IPS-15b (cell line): ENCODE results near the gene OARD1.

Source experiments
- H3K27me3 ChIP-seq: one replicate; pipeline ENCODE4 v1.6.1; 2013; ENCODE audit warnings: low read length; ENCODE audit not compliant: control insufficient read depth, insufficient read depth
- H3K36me3 ChIP-seq: one replicate; pipeline ENCODE4 v1.6.1; 2013; ENCODE audit warnings: low read length; ENCODE audit not compliant: control insufficient read depth, insufficient read depth
- H3K4me1 ChIP-seq: one replicate; pipeline ENCODE4 v1.6.1; 2013; ENCODE audit warnings: mild to moderate bottlenecking, low read length; ENCODE audit not compliant: control insufficient read depth, insufficient read depth
- H3K4me3 ChIP-seq: one replicate; pipeline ENCODE4 v1.5.1; 2013; ENCODE audit warnings: low read depth, low read length
- H3K9ac ChIP-seq: one replicate; pipeline ENCODE4 v1.6.1; 2013; ENCODE audit warnings: low read depth, mild to moderate bottlenecking, low read length
- H3K9me3 ChIP-seq: one replicate; pipeline ENCODE4 v1.6.1; 2013; ENCODE audit warnings: mild to moderate bottlenecking, low read length; ENCODE audit not compliant: control insufficient read depth, insufficient read depth

Gene OARD1

DNA sequence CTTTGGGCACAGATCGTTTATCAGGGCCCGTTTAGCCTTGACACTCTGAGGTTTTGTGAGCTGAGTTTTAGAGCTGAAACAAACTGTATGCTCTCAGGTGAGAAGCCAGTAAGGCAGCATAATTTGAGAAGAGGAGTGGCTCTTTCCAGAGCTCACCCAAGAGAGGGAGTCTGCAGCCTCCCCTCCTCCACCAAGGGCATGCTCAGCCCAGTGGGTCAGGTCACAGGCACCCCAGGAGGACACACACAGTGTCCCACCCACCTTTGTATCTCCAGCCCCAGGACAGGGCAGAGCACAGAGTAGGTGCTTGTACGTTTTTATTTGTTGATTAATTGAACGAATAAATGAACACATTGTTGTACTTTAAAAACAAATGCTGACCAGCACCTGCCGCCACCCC lies 26.5 kb downstream of the OARD1 start:
- H3K9ac ChIP-seq: no peak overlapping the region
- no peak overlapping the region for H3K4me3 ChIP-seq
- H3K4me1 ChIP-seq: peaks cover 3% of the 10 kb centered on the region
- H3K36me3 ChIP-seq: no peaks in the 10 kb centered on the region
- H3K9me3 ChIP-seq: no peaks in the 10 kb centered on the region
- H3K27me3 ChIP-seq: no peaks in the 10 kb centered on the region

- Histone ChIP-seq H3K9me3 (no peaks in the 10 kb centered on the region), H3K36me3 (no peaks in the 10 kb centered on the region), H3K9ac (no peak overlapping the region), H3K4me3 (no peak overlapping the region), H3K4me1 (peaks cover 3% of the 10 kb centered on the region), H3K27me3 (no peaks in the 10 kb centered on the region)
These were observed 29.0 kb downstream of the OARD1 start for GRCh38 chr6:41043151-41043550.

- no peaks in the 10 kb centered on the region for H3K36me3 ChIP-seq
- peaks cover 3% of the 10 kb centered on the region for H3K4me1 ChIP-seq
- H3K27me3 ChIP-seq: no peaks in the 10 kb centered on the region
- no peak within 1 kb of the TSS for H3K4me3 ChIP-seq
- no peaks in the 10 kb centered on the region for H3K9me3 ChIP-seq
- H3K9ac ChIP-seq: no peak within 1 kb of the TSS
These were observed 29.7 kb downstream of the OARD1 start, which contains the start of gene TSPO2 for GRCh38 chr6:41042226-41043055. Gene TSPO2, plus strand, starts transcription at chr6:41042467. Its CDS starts 519 bp downstream, at chr6:41042986.

- no peak overlapping the region for H3K4me3 ChIP-seq
- no peak overlapping the region for H3K9ac ChIP-seq
- H3K4me1 ChIP-seq: peaks cover 3% of the 10 kb centered on the region
- H3K9me3 ChIP-seq: no peaks in the 10 kb centered on the region
- no peaks in the 10 kb centered on the region for H3K36me3 ChIP-seq
- no peaks in the 10 kb centered on the region for H3K27me3 ChIP-seq
These were observed 31.1 kb downstream of the OARD1 start for GRCh38 chr6:41040940-41041536.

- H3K27me3 ChIP-seq: no peaks in the 10 kb centered on the region
- H3K9me3 ChIP-seq: no peaks in the 10 kb centered on the region
- H3K9ac ChIP-seq: no peak overlapping the region
- no peaks in the 10 kb centered on the region for H3K4me1 ChIP-seq
- H3K4me3 ChIP-seq: no peak overlapping the region
- H3K36me3 ChIP-seq: no peaks in the 10 kb centered on the region
These were observed 31.8 kb downstream of the OARD1 start for GRCh38 chr6:41040101-41040939.

DNA sequence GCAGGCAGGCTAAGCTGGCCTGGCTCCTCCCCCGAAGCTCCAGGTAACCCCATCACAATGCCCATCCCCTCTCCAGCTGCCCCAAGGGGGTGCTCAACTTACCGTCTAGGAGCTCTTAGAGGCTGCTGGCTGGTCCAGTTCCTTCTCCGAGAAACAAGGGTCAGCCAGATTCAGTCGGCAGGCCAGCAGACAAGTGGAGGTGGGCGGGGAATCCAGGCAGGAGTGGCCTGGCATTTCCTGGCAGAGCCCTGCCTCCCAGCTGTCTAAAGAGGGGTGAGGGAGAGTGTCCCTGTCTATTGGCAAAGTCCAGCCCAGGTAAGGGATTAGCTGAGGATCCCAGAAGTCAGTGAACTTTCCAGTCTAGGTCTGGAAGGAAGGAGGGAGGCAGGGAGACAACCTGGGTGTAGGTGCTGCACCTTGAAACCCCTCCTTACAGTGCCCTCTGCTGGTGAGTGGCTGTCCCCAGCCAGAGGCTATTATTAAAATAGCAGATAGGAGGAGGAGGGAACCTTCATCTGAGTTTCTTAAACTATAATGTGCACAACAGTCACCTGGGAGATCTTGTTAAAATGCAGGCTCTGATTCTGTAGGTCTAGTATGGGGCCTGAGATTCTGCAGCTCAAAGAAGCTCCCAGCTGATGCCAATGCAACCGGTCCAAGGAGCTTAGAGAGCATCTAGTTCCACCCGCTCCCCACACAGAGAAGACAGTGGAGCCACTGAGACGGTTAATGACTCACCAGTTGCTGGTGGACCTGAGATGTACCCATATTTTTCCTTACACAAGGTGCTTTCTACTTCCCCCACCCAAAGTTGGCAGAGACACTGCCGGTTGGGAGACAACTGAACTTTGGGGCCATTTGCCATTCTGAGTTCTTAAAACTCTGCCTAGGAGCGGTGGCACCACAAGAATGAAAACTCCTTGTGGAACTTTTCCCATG lies 32.8 kb downstream of the OARD1 start, which contains the start of gene UNC5CL:
Gene UNC5CL, minus strand, starts transcription at position 162 of the 939 bp plus-strand sequence. CDS start 4,147 bp downstream, outside the sequence.
- H3K4me1 ChIP-seq: no peaks in the 10 kb centered on the region

GRCh38 chr6:41038205-41038604 lies 34.0 kb downstream of the OARD1 start:
- Histone ChIP-seq H3K9me3 (no peaks in the 10 kb centered on the region), H3K27me3 (no peaks in the 10 kb centered on the region), H3K36me3 (no peaks in the 10 kb centered on the region), H3K4me3 (no peak overlapping the region), H3K9ac (no peak overlapping the region), H3K4me1 (no peaks in the 10 kb centered on the region)

More for the DNA sequence above, 32.8 kb downstream of the OARD1 start, which contains the start of gene UNC5CL:
- Histone ChIP-seq H3K9ac (no peak within 1 kb of the TSS), H3K9me3 (no peaks in the 10 kb centered on the region), H3K36me3 (no peaks in the 10 kb centered on the region), H3K4me3 (no peak within 1 kb of the TSS), H3K27me3 (no peaks in the 10 kb centered on the region)

DNA sequence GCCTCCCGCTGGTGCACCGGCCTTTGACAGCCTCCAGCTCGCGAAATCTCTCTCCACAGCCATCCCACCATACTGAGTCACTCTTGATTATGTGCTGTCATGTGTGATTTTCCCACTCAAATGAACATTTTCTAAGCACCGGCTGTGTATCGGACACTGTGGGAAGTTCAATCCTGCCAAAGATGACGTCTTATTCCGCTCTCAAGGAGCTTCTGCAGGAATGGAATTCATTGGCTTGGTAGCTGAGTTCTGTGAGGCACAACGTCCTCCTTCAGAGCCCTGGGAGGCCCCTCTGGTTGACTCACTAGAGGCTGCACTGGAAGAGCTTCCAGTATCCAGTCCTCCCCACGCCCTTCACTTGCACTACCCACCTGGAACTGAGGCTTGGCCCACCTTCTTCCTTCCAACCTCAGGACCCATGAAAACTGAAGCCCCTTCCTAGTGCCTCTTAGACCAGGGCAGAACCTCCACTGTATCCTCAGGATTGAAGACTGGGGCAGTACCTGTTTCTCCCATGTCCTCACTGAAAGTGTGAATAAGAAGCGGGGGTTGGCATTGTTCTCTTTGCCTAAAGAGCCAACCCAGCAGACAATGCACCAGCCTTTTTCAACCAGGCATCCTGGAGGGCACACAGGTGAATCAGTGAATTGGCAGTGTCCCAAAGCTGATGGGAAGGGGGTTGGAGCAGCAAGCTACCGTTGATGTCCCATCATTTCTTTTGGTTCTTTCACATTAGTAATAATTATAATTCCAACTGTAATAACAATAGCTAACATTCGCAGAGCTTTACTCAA lies 34.9 kb downstream of the OARD1 start:
- no peak overlapping the region for H3K4me3 ChIP-seq
- H3K9me3 ChIP-seq: no peaks in the 10 kb centered on the region
- H3K4me1 ChIP-seq: no peaks in the 10 kb centered on the region
- no peaks in the 10 kb centered on the region for H3K36me3 ChIP-seq
- no peak overlapping the region for H3K9ac ChIP-seq
- no peaks in the 10 kb centered on the region for H3K27me3 ChIP-seq

- no peaks in the 10 kb centered on the region for H3K9me3 ChIP-seq
- no peaks in the 10 kb centered on the region for H3K4me1 ChIP-seq
- no peaks in the 10 kb centered on the region for H3K27me3 ChIP-seq
- H3K4me3 ChIP-seq: no peak overlapping the region
- no peaks in the 10 kb centered on the region for H3K36me3 ChIP-seq
- H3K9ac ChIP-seq: no peak overlapping the region
These were observed 35.6 kb downstream of the OARD1 start for GRCh38 chr6:41036601-41037000.

- no peaks in the 10 kb centered on the region for H3K9me3 ChIP-seq
- no peaks in the 10 kb centered on the region for H3K4me1 ChIP-seq
- H3K27me3 ChIP-seq: no peaks in the 10 kb centered on the region
- no peak overlapping the region for H3K9ac ChIP-seq
- no peaks in the 10 kb centered on the region for H3K36me3 ChIP-seq
- H3K4me3 ChIP-seq: no peak overlapping the region
These were observed 36.0 kb downstream of the OARD1 start for GRCh38 chr6:41036186-41036585.
